Activated naive CD8-positive, alpha-beta T cell treated with anti-CD3 and anti-CD28 coated beads, Interleukin-2, amount 50 U/mL, for 16 hours (primary cell): ENCODE data around the gene AKAP13.

Experiments used
- DNase-seq: peaks from one replicate; pipeline ENCODE4 v3.0.0-alpha.2; 2020; ENCODE audit warnings: low read depth, low spot score

The AKAP13 gene

GRCh38 chr15:85756411-85757072, 376.1 kb downstream of the AKAP13 start:
- no peak for DNase-seq

- no peak for DNase-seq
These were observed 376.9 kb downstream of the AKAP13 start for GRCh38 chr15:85757073-85757938.

- DNase-seq, result no peak
These were observed 377.7 kb downstream of the AKAP13 start for GRCh38 chr15:85757939-85758654.

- DNase-seq, result no peak
These were observed 378.2 kb downstream of the AKAP13 start for GRCh38 chr15:85758655-85758978.

GRCh38 chr15:85759376-85759775, 379.0 kb downstream of the AKAP13 start:
- DNase-seq, result no peak

- DNase-seq, result no peak
These were observed 379.6 kb downstream of the AKAP13 start for GRCh38 chr15:85760049-85760448.

- DNase-seq, result no peak
These were observed 380.3 kb downstream of the AKAP13 start for GRCh38 chr15:85760531-85761371.

- DNase-seq, result no peak
These were observed 381.2 kb downstream of the AKAP13 start for GRCh38 chr15:85761635-85762034.

GRCh38 chr15:85762039-85762755, 381.8 kb downstream of the AKAP13 start:
- no peak for DNase-seq

GRCh38 chr15:85762756-85763127, 382.3 kb downstream of the AKAP13 start:
- no peak for DNase-seq

- DNase-seq, result no peak
These were observed 382.8 kb downstream of the AKAP13 start for GRCh38 chr15:85763157-85763556.

GRCh38 chr15:85763673-85764633, 383.6 kb downstream of the AKAP13 start:
- DNase-seq, result no peak

- DNase-seq, result no peak
These were observed 384.4 kb downstream of the AKAP13 start for GRCh38 chr15:85764649-85765277.

GRCh38 chr15:85766001-85766831, 385.8 kb downstream of the AKAP13 start:
- no peak for DNase-seq

- DNase-seq, result no peak
These were observed 387.6 kb downstream of the AKAP13 start for GRCh38 chr15:85767785-85768529.

GRCh38 chr15:85768595-85769168, 388.3 kb downstream of the AKAP13 start:
- no peak for DNase-seq

- DNase-seq, result no peak
These were observed 388.9 kb downstream of the AKAP13 start for GRCh38 chr15:85769182-85769900.
